ENCODE data around the gene NUP205.

Gene NUP205

GRCh38 chr7:135558881-135559280, 1.2 kb downstream of the NUP205 start:
- in situ Hi-C loops (cut with HindIII; ENCODE audit: low sequenced_read_pairs): no loop called here
- TF ChIP-seq CTCF (IDR thresholded peaks at IDR 0.05; ENCODE audit: low read depth, low read length): no peak
- peak; percentile 1 for DNase-seq (ENCODE audit: low read depth, low spot score)
- peak overlapping the region; percentile 94 for H3K4me3 ChIP-seq (ENCODE audit: low read depth, low read length)

GRCh38 chr7:135560631-135561030, 2.9 kb downstream of the NUP205 start:
- in situ Hi-C loops (cut with HindIII; ENCODE audit: low sequenced_read_pairs): no loop called here
- no peak for DNase-seq (ENCODE audit: low read depth, low spot score)
- H3K4me3 ChIP-seq (ENCODE audit: low read depth, low read length): no peak overlapping the region
- TF ChIP-seq CTCF (IDR thresholded peaks at IDR 0.05; ENCODE audit: low read depth, low read length): no peak

- TF ChIP-seq CTCF (IDR thresholded peaks at IDR 0.05; ENCODE audit: low read depth, low read length): no peak
- no peak for DNase-seq (ENCODE audit: low read depth, low spot score)
- H3K4me3 ChIP-seq (ENCODE audit: low read depth, low read length): no peak overlapping the region
- in situ Hi-C loops (cut with HindIII; ENCODE audit: low sequenced_read_pairs): no loop called here
Observed at GRCh38 chr7:135562720-135563119, 5.0 kb downstream of the NUP205 start.

DNA sequence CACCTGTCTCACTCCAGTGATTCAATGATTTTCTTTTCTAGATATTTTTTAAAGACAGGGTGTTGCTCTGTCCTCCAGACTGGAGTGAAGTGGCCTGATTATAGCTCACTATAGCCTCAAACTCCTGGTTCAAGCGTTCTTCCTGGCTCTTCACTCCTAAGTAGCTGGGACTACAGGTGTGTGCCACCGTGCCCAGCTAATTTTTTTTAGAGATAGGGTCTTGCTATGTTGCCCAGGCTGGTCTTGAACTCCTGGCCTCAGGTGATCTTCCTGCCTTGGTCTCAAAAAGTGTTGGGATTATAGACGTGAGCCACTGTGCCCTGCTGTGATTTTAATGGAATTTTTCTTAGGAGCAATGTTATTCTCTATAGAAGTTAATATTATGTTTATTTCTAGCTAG, 14.1 kb downstream of the NUP205 start:
- in situ Hi-C loops (cut with HindIII; ENCODE audit: low sequenced_read_pairs): no loop called here
- TF ChIP-seq CTCF (IDR thresholded peaks at IDR 0.05; ENCODE audit: low read depth, low read length): no peak
- no peak for DNase-seq (ENCODE audit: low read depth, low spot score)
- no peak overlapping the region for H3K4me3 ChIP-seq (ENCODE audit: low read depth, low read length)

DNA sequence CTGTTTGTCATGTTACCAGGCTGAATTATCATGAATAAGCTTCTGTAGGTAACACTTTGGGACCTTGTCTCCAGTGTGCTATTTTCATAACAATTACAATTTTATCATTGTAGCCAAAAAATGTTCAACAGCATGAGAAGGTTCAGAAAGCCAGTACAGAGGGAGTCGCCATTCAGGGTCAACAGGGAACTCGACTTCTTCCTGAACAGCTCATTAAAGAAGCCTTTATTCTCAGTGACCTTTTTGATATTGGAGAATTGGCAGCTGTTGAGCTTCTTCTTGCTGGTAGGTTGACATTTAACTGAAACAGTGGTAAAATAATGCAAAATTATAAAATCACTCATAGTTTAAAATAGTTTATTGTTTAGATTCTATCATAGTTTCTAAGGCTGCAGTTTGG, 15.8 kb downstream of the NUP205 start:
- in situ Hi-C loops (cut with HindIII; ENCODE audit: low sequenced_read_pairs): no loop called here
- no peak overlapping the region for H3K4me3 ChIP-seq (ENCODE audit: low read depth, low read length)
- no peak for TF ChIP-seq CTCF (IDR thresholded peaks at IDR 0.05; ENCODE audit: low read depth, low read length)
- no peak for DNase-seq (ENCODE audit: low read depth, low spot score)

GRCh38 chr7:135575296-135575695, 17.6 kb downstream of the NUP205 start:
- in situ Hi-C loops (cut with HindIII; ENCODE audit: low sequenced_read_pairs): no loop called here
- no peak for DNase-seq (ENCODE audit: low read depth, low spot score)
- no peak for TF ChIP-seq CTCF (IDR thresholded peaks at IDR 0.05; ENCODE audit: low read depth, low read length)

GRCh38 chr7:135578569-135578968, 20.9 kb downstream of the NUP205 start:
- no peak for DNase-seq (ENCODE audit: low read depth, low spot score)
- no peak overlapping the region for H3K4me3 ChIP-seq (ENCODE audit: low read depth, low read length)
- no peak for TF ChIP-seq CTCF (IDR thresholded peaks at IDR 0.05; ENCODE audit: low read depth, low read length)
- in situ Hi-C loops (cut with HindIII; ENCODE audit: low sequenced_read_pairs): no loop called here

More at GRCh38 chr7:135575296-135575695, 17.6 kb downstream of the NUP205 start:
- no peak overlapping the region for H3K4me3 ChIP-seq (ENCODE audit: low read depth, low read length)

Data from astrocyte of the spinal cord (primary cell).